22Rv1 (cell line): ENCODE measurements around the gene PTPRD.

ENCODE experiments used
- H3K27ac ChIP-seq: fragments of 450-650 bp; 2 replicates; pipeline ENCODE4 v1.5.1; 2017
- CTCF ChIP-seq: fragments of 450-650 bp; IDR thresholded peaks from 2 replicates; pipeline ENCODE4 v1.5.1; 2017; ENCODE audit warnings: mild to moderate bottlenecking
- ZFX ChIP-seq: fragments of 450-650 bp; IDR thresholded peaks from 2 replicates; pipeline ENCODE4 v1.6.1; 2017; ENCODE audit warnings: antibody characterized with exemption, borderline replicate concordance

Gene PTPRD

GRCh38 chr9:8652255-8652654 lies 1960.5 kb downstream of the PTPRD start:
- H3K27ac ChIP-seq = no peak overlapping the region
- TF ChIP-seq CTCF = no peak
- no peak for TF ChIP-seq ZFX

GRCh38 chr9:8651846-8652215 lies 1961.0 kb downstream of the PTPRD start:
- no peak overlapping the region for H3K27ac ChIP-seq
- TF ChIP-seq CTCF (no peak), ZFX (no peak)

GRCh38 chr9:8651070-8651845 lies 1961.5 kb downstream of the PTPRD start:
- no peak overlapping the region for H3K27ac ChIP-seq
- no peak for TF ChIP-seq ZFX
- TF ChIP-seq CTCF = no peak

- no peak overlapping the region for H3K27ac ChIP-seq
- TF ChIP-seq CTCF (no peak), ZFX (no peak)
Measured at GRCh38 chr9:8649807-8650206, 1963.0 kb downstream of the PTPRD start.

GRCh38 chr9:8649160-8649559 lies 1963.6 kb downstream of the PTPRD start:
- no peak overlapping the region for H3K27ac ChIP-seq
- TF ChIP-seq ZFX (no peak), CTCF (no peak)

GRCh38 chr9:8648271-8648845 lies 1964.4 kb downstream of the PTPRD start:
- H3K27ac ChIP-seq = no peak overlapping the region
- TF ChIP-seq ZFX = no peak
- no peak for TF ChIP-seq CTCF

GRCh38 chr9:8647824-8648223 lies 1965.0 kb downstream of the PTPRD start:
- TF ChIP-seq ZFX (no peak), CTCF (no peak)
- H3K27ac ChIP-seq = no peak overlapping the region
